K562 (cell line): ENCODE data around the gene CHRNB1. TPM values are rescaled to one million over a fixed set of nuclear protein-coding genes. Genes with fewer than 3 reads are reported as not detected.

ENCODE experiments used
- ATAC-seq: fragments of 200-7000 bp; cut with Tn5 transposase; 3 replicates; pipeline ENCODE4 v1.9.1; 2020; ENCODE audit warnings: moderate library complexity
- BruUV-seq: library from RNA; stranded (reverse); fragments of 400-500 nt; replicated peaks from 2 replicates; lab custom pipeline; 2021; lab: Mats Ljungman, UMichigan
- CTCF ChIA-PET: fragments of 300-600 bp; formaldehyde crosslinking; extraction: SDS; loops from one replicate; lab custom pipeline; 2021; ENCODE audit warnings: low intra/inter-chr PET ratio; lab: Yijun Ruan, JAX
- POLR2A ChIA-PET: fragments of 300-600, 350-650 bp; sonication (Branson Sonifier 250); formaldehyde crosslinking; extraction: SDS; loops from one replicate; lab custom pipeline; 2021; ENCODE audit warnings: antibody characterized with exemption, inconsistent platforms; lab: Yijun Ruan, JAX
- DNase-seq, 4 experiments: peaks; one replicate each; pipeline versions ENCODE4 v3.0.0 to v3.0.0-alpha.2; 2011 to 2018; ENCODE audit warnings: low spot score in 3 of 4, mixed read lengths in 3 of 4; ENCODE audit errors: extremely low read depth in 1 of 4
- FAIRE-seq: peaks from 2 replicates; lab custom pipeline; 2011; peaks lifted over from hg19 to GRCh38; lab: Jason Lieb, UNC
- H2AFZ ChIP-seq: 2 replicates; pipeline ENCODE4 v1.6.0; 2011; ENCODE audit warnings: low read depth, low read length, control low read depth, inconsistent platforms
- H3K27ac ChIP-seq: fragments of 200-600 bp; 3 replicates; pipeline ENCODE4 v1.8.0; 2011; ENCODE audit warnings: low read depth, mild to moderate bottlenecking, control low read depth, inconsistent platforms, low read length, moderate library complexity, mixed read lengths; ENCODE audit errors: extremely low read depth
- H3K27me3 ChIP-seq, 2 experiments: fragments of 300-600 bp in 1 of 2; 2 replicates in 1 of 2; 3 replicates in 1 of 2; pipeline versions ENCODE4 v1.6.0 to v1.8.0; 2011; ENCODE audit warnings: inconsistent platforms in 2 of 2, low read length in 2 of 2, mild to moderate bottlenecking in 1 of 2, mixed read lengths in 1 of 2, moderate library complexity in 1 of 2; ENCODE audit not compliant: control insufficient read depth in 2 of 2, insufficient read depth in 2 of 2
- H3K36me3 ChIP-seq: fragments of 300-600 bp; 3 replicates; pipeline ENCODE4 v1.8.0; 2011; ENCODE audit warnings: mild to moderate bottlenecking, low read length, inconsistent platforms; ENCODE audit not compliant: control insufficient read depth, insufficient read depth
- H3K4me1 ChIP-seq, 2 experiments: fragments of 200-600 bp in 1 of 2; replicated peaks in 1 of 2; 2 replicates in 1 of 2; 3 replicates in 1 of 2; pipeline versions ENCODE4 v1.5.1 to v1.8.0; 2011; ENCODE audit warnings: inconsistent platforms in 2 of 2, low read length in 2 of 2, mild to moderate bottlenecking in 1 of 2, mixed read lengths in 1 of 2, moderate library complexity in 1 of 2; ENCODE audit not compliant: control insufficient read depth in 2 of 2, insufficient read depth in 2 of 2
- H3K4me2 ChIP-seq: 2 replicates; pipeline ENCODE4 v1.6.1; 2011; ENCODE audit warnings: low read length, control low read depth, inconsistent platforms, mixed read lengths; ENCODE audit not compliant: insufficient read depth
- H3K4me3 ChIP-seq: fragments of 200-600 bp; sonication (generic), shearing (Covaris generic); 2 replicates; pipeline ENCODE4 v1.5.1; 2016; ENCODE audit warnings: control low read depth, inconsistent platforms
- H3K79me2 ChIP-seq: fragments of 200-600 bp; 3 replicates; pipeline ENCODE4 v1.8.0; 2011; ENCODE audit warnings: low read length, inconsistent platforms; ENCODE audit not compliant: control insufficient read depth, insufficient read depth
- H3K9ac ChIP-seq, 2 experiments: 2 replicates each; pipeline versions ENCODE4 v1.6.0 to v1.6.1; 2011; ENCODE audit warnings: low read depth in 2 of 2, low read length in 2 of 2, control low read depth in 1 of 2, inconsistent platforms in 1 of 2, mild to moderate bottlenecking in 1 of 2, mixed read lengths in 1 of 2; ENCODE audit not compliant: insufficient read depth in 1 of 2
- H3K9me1 ChIP-seq: one replicate; pipeline ENCODE4 v1.6.0; 2011; ENCODE audit warnings: inconsistent platforms, mild to moderate bottlenecking, low read length, moderate library complexity; ENCODE audit not compliant: control insufficient read depth, insufficient read depth
- H3K9me3 ChIP-seq: replicated peaks from 2 replicates; pipeline ENCODE4 v1.5.1; 2011; ENCODE audit warnings: low read depth, low read length, inconsistent platforms; ENCODE audit not compliant: control insufficient read depth, insufficient read depth
- H4K20me1 ChIP-seq: replicated peaks from 2 replicates; pipeline ENCODE4 v1.6.1; 2011; ENCODE audit warnings: low read length, inconsistent platforms, mixed read lengths; ENCODE audit not compliant: control insufficient read depth, insufficient read depth
- POLR2AphosphoS2 ChIP-seq: IDR thresholded peaks from 2 replicates; pipeline ENCODE4 v1.6.1; 2012; ENCODE audit warnings: low read length, improper control_type of control experiment
- POLR2G ChIP-seq: fragments of 200-400 bp; formaldehyde crosslinking; IDR thresholded peaks from 2 replicates; pipeline ENCODE4 v1.6.1; 2017; ENCODE audit warnings: low read depth, mild to moderate bottlenecking, antibody characterized with exemption, low read length, moderate library complexity
- TARDBP ChIP-seq: fragments of 450-650 bp; IDR thresholded peaks from 2 replicates; pipeline ENCODE4 v1.6.1; 2016
- WGBS: fragments of 100-300 bp; shearing (Covaris generic); methylation state at CpG from one replicate; pipeline ENCODE4 v1.1.6; 2016; ENCODE audit warnings: low coverage, mixed read lengths; ENCODE audit not compliant: insufficient coverage; ENCODE audit errors: missing lambda C conversion rate; 5-methylcytosine and 5-hydroxymethylcytosine counted together
- in situ Hi-C: fragments of 300-500 bp; cut with MboI; formaldehyde crosslinking; loops from 4 replicates; pipeline ENCODE4 v1.15.0; 2018; ENCODE audit warnings: inconsistent platforms, mixed read lengths
- intact Hi-C: fragments of 100-400 bp; cut with micrococcal nuclease; formaldehyde crosslinking; loops from 2 replicates; pipeline ENCODE4 v1.14.2; 2022
- polyA plus RNA-seq, 8 experiments: library from polyadenylated mRNA; depleted of rRNA in 4 of 8; stranded (reverse) in 5 of 8; unstranded in 3 of 8; fragments of >200 nt; fragmentation: Nextera tagmentation in 2 of 8; fragmentation: Illumina TruSeq in 1 of 8; extraction: Ambion mirVana in 2 of 8; extraction: Trizol in 1 of 8; gene quantifications; 2 replicates each; pipeline versions ENCODE4 v1.2.1 to v1.2.3, GENCODE V29; 2011 to 2014; ENCODE audit warnings: inconsistent platforms in 1 of 8, missing spikeins in 1 of 8
- total RNA-seq, 7 experiments: library from RNA; depleted of rRNA in 6 of 7; stranded (reverse); fragments of >200 nt in 6 of 7; fragmentation: Illumina TruSeq in 2 of 7; extraction: Trizol in 2 of 7; gene quantifications; 2 replicates each; pipeline versions ENCODE4 v1.2.1 to v1.2.3, GENCODE V29; 2011 to 2021; ENCODE audit warnings: low replicate concordance in 1 of 7
- TF ChIP-seq, protein P1 (sequence below), 3 experiments: IDR thresholded peaks in 2 of 3; conservative IDR thresholded peaks in 1 of 3; 2 replicates each; pipeline ENCODE4 v1.5.1; 2011 to 2012; ENCODE audit warnings: low read length in 3 of 3, mild to moderate bottlenecking in 3 of 3, control low read depth in 2 of 3, improper control_type of control experiment in 1 of 3, inconsistent platforms in 1 of 3, low read depth in 1 of 3, mixed read lengths in 1 of 3, moderate library complexity in 1 of 3; ENCODE audit not compliant: insufficient read depth in 2 of 3

Gene CHRNB1
- total and polyA plus RNA-seq, 9 of the 15 experiments (the other 6 are each of a cell fraction or from before 2014, with no cell fraction given): 4.7 to 12.3 (median 6.8) TPM

GRCh38 chr17:7462474-7463371, 17.9 kb downstream of the CHRNB1 start (continued):
- TF ChIP-seq, protein P1, sequence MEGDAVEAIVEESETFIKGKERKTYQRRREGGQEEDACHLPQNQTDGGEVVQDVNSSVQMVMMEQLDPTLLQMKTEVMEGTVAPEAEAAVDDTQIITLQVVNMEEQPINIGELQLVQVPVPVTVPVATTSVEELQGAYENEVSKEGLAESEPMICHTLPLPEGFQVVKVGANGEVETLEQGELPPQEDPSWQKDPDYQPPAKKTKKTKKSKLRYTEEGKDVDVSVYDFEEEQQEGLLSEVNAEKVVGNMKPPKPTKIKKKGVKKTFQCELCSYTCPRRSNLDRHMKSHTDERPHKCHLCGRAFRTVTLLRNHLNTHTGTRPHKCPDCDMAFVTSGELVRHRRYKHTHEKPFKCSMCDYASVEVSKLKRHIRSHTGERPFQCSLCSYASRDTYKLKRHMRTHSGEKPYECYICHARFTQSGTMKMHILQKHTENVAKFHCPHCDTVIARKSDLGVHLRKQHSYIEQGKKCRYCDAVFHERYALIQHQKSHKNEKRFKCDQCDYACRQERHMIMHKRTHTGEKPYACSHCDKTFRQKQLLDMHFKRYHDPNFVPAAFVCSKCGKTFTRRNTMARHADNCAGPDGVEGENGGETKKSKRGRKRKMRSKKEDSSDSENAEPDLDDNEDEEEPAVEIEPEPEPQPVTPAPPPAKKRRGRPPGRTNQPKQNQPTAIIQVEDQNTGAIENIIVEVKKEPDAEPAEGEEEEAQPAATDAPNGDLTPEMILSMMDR (IDR thresholded peaks at IDR 0.05 in 2 of 3, conservative IDR thresholded peaks at IDR 0.05 in 1 of 3; ENCODE audit: insufficient read depth in 2 of 3, low read depth in 1 of 3, low read length in 3 of 3): no peak
- peak; percentile 61; the same call in 1 of the 2 replicates for TF ChIP-seq POLR2AphosphoS2
- TF ChIP-seq, all 486 proteins: peak for 6

- no peak overlapping the region for H2AFZ ChIP-seq
- ChIA-PET POLR2A (interaction anchor here (2.3 kb wide), 1 partner anchor 13 kb away, joined by 8 read pairs; no protein-coding TSS in a partner anchor), CTCF (no interaction called here)
- peaks cover 3% of the 10 kb centered on the region; the same call in 1 of the 3 replicates for H3K79me2 ChIP-seq
- H3K27ac ChIP-seq: no peak overlapping the region
- BruUV-seq: no TSS peak
- ATAC-seq (no peak), DNase-seq (no peak), FAIRE-seq (no peak)
- no peak overlapping the region for H3K4me2 ChIP-seq
- peaks cover 37% of the 10 kb centered on the region; the same call in 1 of the 3 replicates for H3K36me3 ChIP-seq
- H3K27me3 ChIP-seq: no peaks in the 10 kb centered on the region
- no peaks in the 10 kb centered on the region for H3K9me3 ChIP-seq
- H3K4me3 ChIP-seq: no peak overlapping the region
- H3K9me1 ChIP-seq: no peaks in the 10 kb centered on the region
- no peak overlapping the region; a peak in 1 of 4 replicates for H3K9ac ChIP-seq
- 98% methylated on average over 8 of the region's 14 CpGs for WGBS
- intact Hi-C loops (no loop called here), in situ Hi-C loops (no loop called here)
- peak; percentile 2; the same call in 1 of the 2 replicates for TF ChIP-seq POLR2G
- TF ChIP-seq TARDBP: no peak
- H3K4me1 ChIP-seq: peaks cover 8 to 29% of the 10 kb centered on the region in 2 experiments
- no peaks in the 10 kb centered on the region for H4K20me1 ChIP-seq
Observed at GRCh38 chr17:7463372-7463846, 18.5 kb downstream of the CHRNB1 start.
